Epithelial cell of esophagus (primary cell): ENCODE results near the gene ADAM23.

Source experiments
- DNase-seq: peaks from one replicate; pipeline ENCODE4 v3.0.0; 2010; ENCODE audit warnings: low read depth
- H3K4me3 ChIP-seq: 2 replicates; pipeline ENCODE4 v1.5.1; 2011; ENCODE audit warnings: mild to moderate bottlenecking, low read length, control low read depth
- CTCF ChIP-seq: IDR thresholded peaks from 2 replicates; pipeline ENCODE4 v1.5.1; 2011; ENCODE audit warnings: low read depth, mild to moderate bottlenecking, low read length, control low read depth, inconsistent platforms; ENCODE audit not compliant: insufficient read depth; ENCODE audit errors: missing control alignments

Gene ADAM23

GRCh38 chr2:206462240-206462854, 19.0 kb downstream of the ADAM23 start:
- no peak overlapping the region for H3K4me3 ChIP-seq
- TF ChIP-seq CTCF = no peak
- no peak for DNase-seq

- DNase-seq = no peak
- H3K4me3 ChIP-seq = no peak overlapping the region
- TF ChIP-seq CTCF = no peak
These were observed 20.4 kb downstream of the ADAM23 start for GRCh38 chr2:206463685-206464084.

- TF ChIP-seq CTCF = no peak
- DNase-seq = no peak
- no peak overlapping the region for H3K4me3 ChIP-seq
These were observed 21.3 kb downstream of the ADAM23 start for GRCh38 chr2:206464597-206464996.

- no peak overlapping the region for H3K4me3 ChIP-seq
- no peak for TF ChIP-seq CTCF
These were observed 28.3 kb downstream of the ADAM23 start for GRCh38 chr2:206471524-206472062.

GRCh38 chr2:206472094-206472493, 28.8 kb downstream of the ADAM23 start:
- no peak for TF ChIP-seq CTCF
- no peak overlapping the region for H3K4me3 ChIP-seq
- no peak for DNase-seq

More at GRCh38 chr2:206471524-206472062, 28.3 kb downstream of the ADAM23 start:
- no peak for DNase-seq

GRCh38 chr2:206474099-206474498, 30.8 kb downstream of the ADAM23 start:
- no peak overlapping the region for H3K4me3 ChIP-seq
- no peak for DNase-seq
- no peak for TF ChIP-seq CTCF

GRCh38 chr2:206477296-206477695, 34.0 kb downstream of the ADAM23 start:
- DNase-seq = peak; percentile 52
- TF ChIP-seq CTCF = no peak
- H3K4me3 ChIP-seq = no peak overlapping the region
